HL-60 (cell line): ENCODE results near the gene CFAP299.

Source experiments
- GABPA ChIP-seq: IDR thresholded peaks from 2 replicates; pipeline ENCODE4 v1.6.1; 2012; ENCODE audit warnings: low read depth
- TF ChIP-seq, protein P1 (sequence below): IDR thresholded peaks from 2 replicates; pipeline ENCODE4 v1.6.1; 2012; ENCODE audit warnings: low read depth; ENCODE audit not compliant: insufficient replicate concordance
- TF ChIP-seq, protein P2 (sequence below): IDR thresholded peaks from one replicate; pipeline ENCODE4 v1.5.1; 2011; ENCODE audit warnings: low read length, control low read depth, inconsistent platforms; ENCODE audit not compliant: insufficient read depth

DNA sequence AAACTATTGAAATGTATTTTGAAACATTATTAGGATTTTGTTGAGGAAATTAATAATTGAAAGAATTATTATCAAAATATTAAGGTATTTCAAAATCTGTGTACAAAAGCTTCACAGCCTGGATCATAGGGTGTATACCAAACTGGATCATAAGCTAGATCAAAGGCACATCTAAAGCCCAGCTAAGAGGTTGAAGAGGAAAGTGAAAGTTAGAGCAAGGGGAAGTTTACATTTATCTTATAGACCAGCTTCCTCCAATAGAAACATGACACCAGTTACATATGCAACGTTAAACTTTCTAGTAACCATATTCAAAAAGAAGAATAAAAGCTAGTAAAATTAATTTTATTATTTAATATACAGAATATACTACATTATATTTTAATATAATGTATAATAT is 467.8 kb downstream of the CFAP299 start:
- TF ChIP-seq GABPA, result no peak
- TF ChIP-seq, protein P1, sequence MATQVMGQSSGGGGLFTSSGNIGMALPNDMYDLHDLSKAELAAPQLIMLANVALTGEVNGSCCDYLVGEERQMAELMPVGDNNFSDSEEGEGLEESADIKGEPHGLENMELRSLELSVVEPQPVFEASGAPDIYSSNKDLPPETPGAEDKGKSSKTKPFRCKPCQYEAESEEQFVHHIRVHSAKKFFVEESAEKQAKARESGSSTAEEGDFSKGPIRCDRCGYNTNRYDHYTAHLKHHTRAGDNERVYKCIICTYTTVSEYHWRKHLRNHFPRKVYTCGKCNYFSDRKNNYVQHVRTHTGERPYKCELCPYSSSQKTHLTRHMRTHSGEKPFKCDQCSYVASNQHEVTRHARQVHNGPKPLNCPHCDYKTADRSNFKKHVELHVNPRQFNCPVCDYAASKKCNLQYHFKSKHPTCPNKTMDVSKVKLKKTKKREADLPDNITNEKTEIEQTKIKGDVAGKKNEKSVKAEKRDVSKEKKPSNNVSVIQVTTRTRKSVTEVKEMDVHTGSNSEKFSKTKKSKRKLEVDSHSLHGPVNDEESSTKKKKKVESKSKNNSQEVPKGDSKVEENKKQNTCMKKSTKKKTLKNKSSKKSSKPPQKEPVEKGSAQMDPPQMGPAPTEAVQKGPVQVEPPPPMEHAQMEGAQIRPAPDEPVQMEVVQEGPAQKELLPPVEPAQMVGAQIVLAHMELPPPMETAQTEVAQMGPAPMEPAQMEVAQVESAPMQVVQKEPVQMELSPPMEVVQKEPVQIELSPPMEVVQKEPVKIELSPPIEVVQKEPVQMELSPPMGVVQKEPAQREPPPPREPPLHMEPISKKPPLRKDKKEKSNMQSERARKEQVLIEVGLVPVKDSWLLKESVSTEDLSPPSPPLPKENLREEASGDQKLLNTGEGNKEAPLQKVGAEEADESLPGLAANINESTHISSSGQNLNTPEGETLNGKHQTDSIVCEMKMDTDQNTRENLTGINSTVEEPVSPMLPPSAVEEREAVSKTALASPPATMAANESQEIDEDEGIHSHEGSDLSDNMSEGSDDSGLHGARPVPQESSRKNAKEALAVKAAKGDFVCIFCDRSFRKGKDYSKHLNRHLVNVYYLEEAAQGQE, result no peak
- TF ChIP-seq, protein P2, sequence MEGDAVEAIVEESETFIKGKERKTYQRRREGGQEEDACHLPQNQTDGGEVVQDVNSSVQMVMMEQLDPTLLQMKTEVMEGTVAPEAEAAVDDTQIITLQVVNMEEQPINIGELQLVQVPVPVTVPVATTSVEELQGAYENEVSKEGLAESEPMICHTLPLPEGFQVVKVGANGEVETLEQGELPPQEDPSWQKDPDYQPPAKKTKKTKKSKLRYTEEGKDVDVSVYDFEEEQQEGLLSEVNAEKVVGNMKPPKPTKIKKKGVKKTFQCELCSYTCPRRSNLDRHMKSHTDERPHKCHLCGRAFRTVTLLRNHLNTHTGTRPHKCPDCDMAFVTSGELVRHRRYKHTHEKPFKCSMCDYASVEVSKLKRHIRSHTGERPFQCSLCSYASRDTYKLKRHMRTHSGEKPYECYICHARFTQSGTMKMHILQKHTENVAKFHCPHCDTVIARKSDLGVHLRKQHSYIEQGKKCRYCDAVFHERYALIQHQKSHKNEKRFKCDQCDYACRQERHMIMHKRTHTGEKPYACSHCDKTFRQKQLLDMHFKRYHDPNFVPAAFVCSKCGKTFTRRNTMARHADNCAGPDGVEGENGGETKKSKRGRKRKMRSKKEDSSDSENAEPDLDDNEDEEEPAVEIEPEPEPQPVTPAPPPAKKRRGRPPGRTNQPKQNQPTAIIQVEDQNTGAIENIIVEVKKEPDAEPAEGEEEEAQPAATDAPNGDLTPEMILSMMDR, result no peak
